ENCODE measurements around the gene COX5A.
A peak's percentile ranks its signal among the peaks of the same experiment; 100 is the strongest.
"Not testable (repeated sequence)": the region's sequence is repeated elsewhere in the genome, so short reads cannot be mapped to it uniquely, and the experiment has no call there.

Gene COX5A

DNA sequence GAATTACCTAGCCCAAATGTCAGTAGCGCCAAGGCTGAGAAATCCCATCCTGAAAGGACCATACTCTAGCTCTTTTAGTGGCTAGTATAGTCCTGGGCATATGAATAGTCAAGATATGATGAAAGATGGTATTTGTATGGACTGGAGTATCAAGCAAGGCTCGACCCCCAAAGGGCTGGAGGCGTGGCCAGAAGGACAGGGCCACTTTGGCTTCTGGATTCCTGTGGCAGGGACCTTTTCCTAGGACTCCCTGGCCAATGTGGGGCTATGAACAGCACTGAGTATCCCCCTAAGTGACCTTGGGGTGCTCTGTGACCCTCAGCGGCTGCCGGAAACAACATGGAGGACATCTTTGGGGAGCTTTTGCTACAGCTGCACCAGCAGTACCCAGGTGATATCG is 42.0 kb downstream of the COX5A start:
- DNase-seq, result no peak

DNA sequence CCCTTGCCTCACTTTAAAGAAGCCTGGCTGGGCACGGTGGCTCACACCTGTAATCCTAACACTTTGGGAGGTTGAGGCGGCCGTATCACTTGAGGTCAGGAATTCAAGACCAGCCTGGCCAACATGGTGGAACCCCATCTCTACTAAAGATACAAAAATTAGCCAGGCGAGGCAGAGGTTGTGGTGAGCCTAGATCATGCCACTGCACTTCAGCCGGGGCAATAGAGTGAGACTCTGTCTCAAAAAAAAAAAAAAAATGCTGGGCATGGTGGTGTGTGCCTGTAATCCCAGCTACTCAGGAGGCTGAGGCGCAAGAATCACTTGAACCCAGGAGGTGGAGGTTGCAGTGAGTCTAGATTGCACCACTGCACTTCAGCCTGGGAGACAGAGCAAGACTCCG is 43.5 kb downstream of the COX5A start:
- not testable (repeated sequence) for DNase-seq

DNA sequence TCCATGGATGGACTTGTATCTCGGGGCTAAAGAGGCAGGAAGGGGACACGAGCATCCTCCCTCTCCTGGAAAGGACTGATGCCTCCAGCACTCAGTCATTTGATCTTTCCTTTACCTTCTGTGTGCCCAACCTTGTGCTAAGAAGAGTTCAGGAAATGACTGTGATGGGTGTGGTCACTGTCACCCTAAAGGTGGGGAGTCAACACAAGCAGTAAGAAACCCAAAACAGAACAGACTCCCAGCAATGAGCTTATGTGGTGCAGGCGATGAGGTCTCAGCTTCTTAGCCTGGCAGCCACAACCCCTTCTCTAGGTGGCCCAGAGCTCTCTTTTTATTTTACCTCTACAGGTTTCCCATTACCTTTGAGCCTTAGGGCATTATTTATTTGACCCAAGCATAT is 44.2 kb downstream of the COX5A start:
- DNase-seq, result no peak

DNA sequence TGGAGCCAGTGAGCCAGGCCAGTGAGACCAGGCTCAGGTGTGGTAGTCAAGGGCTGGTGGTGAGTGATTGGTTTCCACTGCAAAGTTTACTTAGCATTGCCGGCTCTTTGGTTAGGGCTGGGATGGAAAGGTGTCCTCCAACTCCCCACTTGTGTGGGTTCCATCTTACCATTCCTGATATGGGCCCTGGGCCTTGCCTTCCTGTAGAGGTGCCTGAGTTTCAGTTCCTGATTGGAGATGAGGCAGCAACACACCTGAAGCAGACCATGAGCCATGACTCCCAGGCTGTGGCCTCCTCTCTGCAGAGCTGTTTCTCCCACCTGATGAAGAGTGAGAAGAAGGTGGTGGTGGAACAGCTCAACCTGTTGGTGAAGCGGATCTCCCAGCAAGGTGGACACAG is 44.9 kb downstream of the COX5A start:
- no peak for DNase-seq

DNA sequence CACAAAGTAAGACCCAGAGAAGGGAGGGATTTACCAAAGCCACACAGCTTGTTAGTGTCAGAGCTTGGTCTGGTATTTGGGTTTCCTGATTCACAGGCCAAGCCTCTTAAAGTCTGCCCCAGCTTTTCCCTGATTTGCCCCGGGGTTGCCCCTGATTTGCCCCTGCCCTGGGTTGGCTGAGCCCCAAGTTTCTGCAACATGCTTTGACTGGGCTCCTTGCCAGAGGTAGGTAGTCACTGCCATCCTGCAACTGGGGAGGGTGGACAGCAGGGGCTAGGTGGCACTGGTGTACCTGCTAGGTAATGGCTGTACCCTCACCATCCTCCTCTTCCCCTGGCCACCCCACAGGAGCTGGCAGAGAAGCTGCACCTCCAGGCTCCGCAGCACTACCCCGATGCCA is 45.6 kb downstream of the COX5A start:
- DNase-seq, result no peak

GRCh38 chr15:74891469-74891868 is 46.4 kb downstream of the COX5A start:
- no peak for DNase-seq

- DNase-seq, result no peak
Observed at GRCh38 chr15:74890665-74890960, 47.3 kb downstream of the COX5A start.

DNA sequence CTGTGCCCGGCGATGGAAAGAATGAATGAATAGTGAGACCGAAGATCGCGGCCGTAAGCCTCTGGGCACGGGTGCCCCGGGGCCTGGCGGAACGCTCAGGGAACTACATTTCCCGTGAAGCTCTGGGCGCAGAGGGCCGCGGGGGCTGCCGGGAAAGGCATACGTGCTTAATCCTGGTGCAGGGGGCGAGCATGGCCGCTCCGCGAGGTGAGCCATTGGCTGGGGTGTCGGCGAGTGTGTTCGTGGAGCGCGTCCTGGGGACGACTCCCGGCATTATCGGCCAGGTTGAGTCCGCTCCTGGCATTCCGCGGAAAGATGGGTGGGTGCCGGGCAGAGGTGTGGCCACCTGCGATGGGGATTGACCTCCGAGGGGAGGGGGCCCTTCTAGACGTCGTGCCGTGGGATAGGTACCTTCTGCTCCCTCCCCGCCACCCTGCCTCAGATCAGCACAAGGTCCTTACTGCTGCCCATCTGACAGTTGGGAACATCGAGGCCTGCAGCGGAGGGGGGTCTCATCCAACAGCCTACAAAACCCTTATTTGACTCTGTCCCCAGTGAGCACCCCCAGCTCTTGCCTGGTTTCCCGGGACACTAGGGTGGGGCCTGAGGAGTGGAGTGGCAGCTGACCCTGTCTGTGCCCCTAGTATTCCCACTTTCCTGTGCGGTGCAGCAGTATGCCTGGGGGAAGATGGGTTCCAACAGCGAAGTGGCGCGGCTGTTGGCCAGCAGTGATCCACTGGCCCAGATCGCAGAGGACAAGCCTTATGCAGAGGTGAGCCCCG is 47.8 kb downstream of the COX5A start, which contains the start of gene MPI:
Gene MPI, plus strand, starts transcription at position 160 of the 782 bp plus-strand sequence. Its CDS starts 32 bp downstream, at position 192.
- peak; percentile 34 for DNase-seq

DNA sequence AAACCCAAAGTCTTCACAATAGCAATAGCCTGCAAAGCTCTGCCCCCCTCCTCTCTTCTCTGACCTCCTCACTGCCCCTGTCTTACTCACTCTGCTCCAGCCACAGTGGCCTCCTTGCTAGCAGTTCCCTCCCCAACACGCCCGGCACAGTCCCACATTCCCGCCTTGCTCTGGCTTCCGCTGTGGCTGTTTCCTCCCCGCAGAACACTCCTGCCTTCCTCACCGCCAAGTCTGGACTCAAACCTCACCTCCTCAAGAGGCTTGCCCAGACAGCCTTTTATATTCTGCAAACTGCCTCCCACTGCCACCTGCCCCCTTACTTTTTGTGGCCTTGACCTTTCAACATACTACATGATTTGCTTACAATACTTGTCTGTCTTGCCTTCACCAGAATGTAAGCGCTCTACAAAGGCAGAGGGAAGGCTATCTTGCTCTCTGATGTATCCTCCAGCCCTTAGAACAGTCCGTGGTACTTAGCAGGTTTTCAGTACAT is 48.4 kb downstream of the COX5A start:
- no peak for DNase-seq

- no peak for DNase-seq
Observed at GRCh38 chr15:74888716-74889115, 49.2 kb downstream of the COX5A start.

- DNase-seq, result not testable (repeated sequence)
Observed at GRCh38 chr15:74887537-74888193, 50.2 kb downstream of the COX5A start.

GRCh38 chr15:74885461-74885860 is 52.4 kb downstream of the COX5A start:
- DNase-seq, result no peak

GRCh38 chr15:74884428-74885223 is 53.2 kb downstream of the COX5A start:
- no peak for DNase-seq

GRCh38 chr15:74882528-74882927 is 55.3 kb downstream of the COX5A start:
- no peak for DNase-seq

DNA sequence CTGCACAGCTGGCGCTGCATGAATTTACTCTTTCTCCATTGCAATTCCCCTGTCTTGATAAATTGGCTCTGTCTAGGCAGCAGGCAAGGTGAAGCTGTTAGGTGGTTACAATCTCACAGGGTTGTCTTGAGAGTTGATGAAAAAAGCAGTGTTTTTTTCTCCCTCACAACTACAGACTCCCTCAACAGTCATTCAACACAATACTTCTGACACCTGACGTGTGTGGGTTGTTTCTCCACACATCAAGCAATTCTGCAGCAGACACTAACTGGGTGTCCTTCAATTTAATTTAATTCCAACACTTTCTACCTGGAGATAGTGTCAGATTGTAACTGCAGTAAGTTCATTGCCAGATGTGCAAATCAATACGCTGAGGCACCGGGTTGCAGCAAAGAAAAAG is 59.6 kb downstream of the COX5A start:
- DNase-seq, result no peak

GRCh38 chr15:74873756-74874424 is 64.0 kb downstream of the COX5A start:
- no peak for DNase-seq

GRCh38 chr15:74873036-74873755 is 64.7 kb downstream of the COX5A start, which contains the start of gene SCAMP2:
Gene SCAMP2, minus strand, starts transcription at chr15:74873365. Its CDS starts 110 bp downstream, at chr15:74873255.
- peak; percentile 98 for DNase-seq

- no peak for DNase-seq
Observed at GRCh38 chr15:74872702-74873035, 65.2 kb downstream of the COX5A start.

- no peak for DNase-seq
Observed at GRCh38 chr15:74870436-74871215, 67.2 kb downstream of the COX5A start.
